GM23338 (cell line): ENCODE data around the gene PNMA1.

Source experiments
- CREB1 ChIP-seq: fragments of 250-450 bp; sonication (Bioruptor Pico); IDR thresholded peaks from 2 replicates; pipeline ENCODE4 v1.5.0; 2020; ENCODE audit warnings: low read depth, mild to moderate bottlenecking, moderate library complexity
- EZH2 ChIP-seq: fragments of 200-600 bp; sonication (generic); IDR thresholded peaks from one replicate; pipeline ENCODE4 v1.8.0; 2017; ENCODE audit warnings: antibody characterized with exemption, mild to moderate bottlenecking, low read depth; ENCODE audit not compliant: unreplicated experiment
- EZH2phosphoT487 ChIP-seq: fragments of 200-600 bp; sonication (generic); IDR thresholded peaks from one replicate; pipeline ENCODE4 v1.8.1; 2018; ENCODE audit warnings: antibody characterized with exemption; ENCODE audit not compliant: unreplicated experiment
- JUNB ChIP-seq: IDR thresholded peaks from one replicate; pipeline ENCODE4 v1.6.1; 2016; ENCODE audit warnings: antibody characterized with exemption; ENCODE audit not compliant: unreplicated experiment
- NANOG ChIP-seq: IDR thresholded peaks from 2 replicates; pipeline ENCODE4 v1.6.1; 2016; ENCODE audit warnings: antibody characterized with exemption, borderline replicate concordance
- POLR2AphosphoS5 ChIP-seq: IDR thresholded peaks from 2 replicates; pipeline ENCODE4 v1.6.1; 2016; ENCODE audit warnings: antibody characterized with exemption, low read depth
- ZNF114 ChIP-seq: fragments of 250-450 bp; sonication (Bioruptor Pico); IDR thresholded peaks from 2 replicates; pipeline ENCODE4 v1.5.0; 2020; ENCODE audit warnings: mild to moderate bottlenecking, moderate library complexity
- TF ChIP-seq, protein P1 (sequence below), 2 experiments: fragments of 200-600 bp in 1 of 2; sonication (generic) in 1 of 2; conservative IDR thresholded peaks; 2 replicates each; pipeline versions ENCODE4 v1.5.1 to v1.6.1; 2016 to 2017; ENCODE audit warnings: antibody characterized with exemption in 2 of 2, low read depth in 2 of 2, mild to moderate bottlenecking in 2 of 2, moderate library complexity in 1 of 2
- TF ChIP-seq, protein P2 (sequence below): IDR thresholded peaks from one replicate; pipeline ENCODE4 v1.6.1; 2018; ENCODE audit warnings: antibody characterized with exemption; ENCODE audit not compliant: unreplicated experiment

DNA sequence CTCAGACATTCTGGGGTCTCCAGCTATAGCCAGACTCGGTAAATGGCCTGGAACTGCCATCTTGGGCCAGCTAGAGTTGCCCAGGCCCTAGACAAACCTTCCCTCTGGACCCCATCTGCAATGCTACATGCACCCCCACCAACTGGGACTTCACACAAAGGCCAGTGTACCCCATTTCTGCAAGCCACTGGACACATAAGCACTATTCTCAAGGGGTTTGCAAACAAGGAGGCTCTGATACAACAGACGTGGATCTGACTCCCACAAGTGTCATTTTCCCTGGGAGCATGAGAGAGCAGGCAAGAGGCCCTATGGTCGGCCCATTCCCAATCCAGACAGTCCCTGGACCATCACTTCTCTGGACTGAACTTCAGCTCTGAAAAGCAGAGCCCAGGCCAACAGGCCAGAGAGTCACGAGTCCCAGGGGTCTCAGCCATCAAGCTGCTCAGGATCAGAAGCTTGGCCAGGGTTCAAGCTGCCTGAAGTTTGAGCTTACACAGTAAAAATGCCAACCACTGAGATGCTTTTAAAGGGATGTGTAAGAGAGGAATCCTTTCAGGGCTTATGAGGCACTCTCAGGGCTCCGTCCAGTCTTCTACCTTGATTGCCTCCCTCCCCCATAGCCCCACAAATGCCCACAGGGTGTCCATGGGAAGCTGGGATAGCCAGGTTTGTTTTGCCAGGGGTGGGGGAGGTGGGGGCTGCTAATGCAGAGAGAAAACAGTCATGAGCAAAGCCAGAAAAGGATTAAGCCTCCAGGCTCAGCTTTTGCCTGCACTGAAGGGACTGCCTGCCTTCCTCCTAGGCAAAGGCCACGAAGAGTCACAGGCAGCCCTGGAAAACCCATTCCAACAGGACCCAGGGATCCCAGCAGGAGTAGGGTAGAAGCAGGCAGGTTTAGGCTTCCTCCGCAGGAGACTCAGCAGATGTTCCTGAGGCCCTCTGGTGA, 31.7 kb upstream of the PNMA1 start:
- TF ChIP-seq POLR2AphosphoS5 (no peak), ZNF114 (no peak), EZH2phosphoT487 (no peak), EZH2 (no peak), CREB1 (CRISPR knock-in tag) (no peak), JUNB (no peak), NANOG (no peak)
- TF ChIP-seq, protein P1, sequence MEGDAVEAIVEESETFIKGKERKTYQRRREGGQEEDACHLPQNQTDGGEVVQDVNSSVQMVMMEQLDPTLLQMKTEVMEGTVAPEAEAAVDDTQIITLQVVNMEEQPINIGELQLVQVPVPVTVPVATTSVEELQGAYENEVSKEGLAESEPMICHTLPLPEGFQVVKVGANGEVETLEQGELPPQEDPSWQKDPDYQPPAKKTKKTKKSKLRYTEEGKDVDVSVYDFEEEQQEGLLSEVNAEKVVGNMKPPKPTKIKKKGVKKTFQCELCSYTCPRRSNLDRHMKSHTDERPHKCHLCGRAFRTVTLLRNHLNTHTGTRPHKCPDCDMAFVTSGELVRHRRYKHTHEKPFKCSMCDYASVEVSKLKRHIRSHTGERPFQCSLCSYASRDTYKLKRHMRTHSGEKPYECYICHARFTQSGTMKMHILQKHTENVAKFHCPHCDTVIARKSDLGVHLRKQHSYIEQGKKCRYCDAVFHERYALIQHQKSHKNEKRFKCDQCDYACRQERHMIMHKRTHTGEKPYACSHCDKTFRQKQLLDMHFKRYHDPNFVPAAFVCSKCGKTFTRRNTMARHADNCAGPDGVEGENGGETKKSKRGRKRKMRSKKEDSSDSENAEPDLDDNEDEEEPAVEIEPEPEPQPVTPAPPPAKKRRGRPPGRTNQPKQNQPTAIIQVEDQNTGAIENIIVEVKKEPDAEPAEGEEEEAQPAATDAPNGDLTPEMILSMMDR (conservative IDR thresholded peaks at IDR 0.05; ENCODE audit: low read depth in 2 of 2), result no peak
- TF ChIP-seq, protein P2, sequence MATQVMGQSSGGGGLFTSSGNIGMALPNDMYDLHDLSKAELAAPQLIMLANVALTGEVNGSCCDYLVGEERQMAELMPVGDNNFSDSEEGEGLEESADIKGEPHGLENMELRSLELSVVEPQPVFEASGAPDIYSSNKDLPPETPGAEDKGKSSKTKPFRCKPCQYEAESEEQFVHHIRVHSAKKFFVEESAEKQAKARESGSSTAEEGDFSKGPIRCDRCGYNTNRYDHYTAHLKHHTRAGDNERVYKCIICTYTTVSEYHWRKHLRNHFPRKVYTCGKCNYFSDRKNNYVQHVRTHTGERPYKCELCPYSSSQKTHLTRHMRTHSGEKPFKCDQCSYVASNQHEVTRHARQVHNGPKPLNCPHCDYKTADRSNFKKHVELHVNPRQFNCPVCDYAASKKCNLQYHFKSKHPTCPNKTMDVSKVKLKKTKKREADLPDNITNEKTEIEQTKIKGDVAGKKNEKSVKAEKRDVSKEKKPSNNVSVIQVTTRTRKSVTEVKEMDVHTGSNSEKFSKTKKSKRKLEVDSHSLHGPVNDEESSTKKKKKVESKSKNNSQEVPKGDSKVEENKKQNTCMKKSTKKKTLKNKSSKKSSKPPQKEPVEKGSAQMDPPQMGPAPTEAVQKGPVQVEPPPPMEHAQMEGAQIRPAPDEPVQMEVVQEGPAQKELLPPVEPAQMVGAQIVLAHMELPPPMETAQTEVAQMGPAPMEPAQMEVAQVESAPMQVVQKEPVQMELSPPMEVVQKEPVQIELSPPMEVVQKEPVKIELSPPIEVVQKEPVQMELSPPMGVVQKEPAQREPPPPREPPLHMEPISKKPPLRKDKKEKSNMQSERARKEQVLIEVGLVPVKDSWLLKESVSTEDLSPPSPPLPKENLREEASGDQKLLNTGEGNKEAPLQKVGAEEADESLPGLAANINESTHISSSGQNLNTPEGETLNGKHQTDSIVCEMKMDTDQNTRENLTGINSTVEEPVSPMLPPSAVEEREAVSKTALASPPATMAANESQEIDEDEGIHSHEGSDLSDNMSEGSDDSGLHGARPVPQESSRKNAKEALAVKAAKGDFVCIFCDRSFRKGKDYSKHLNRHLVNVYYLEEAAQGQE, result no peak
